HFF-Myc (cell line): ENCODE measurements around the gene ELMO1.

Experiments used
- DNase-seq: peaks from one replicate; pipeline ENCODE4 v3.0.0-alpha.2; 2011; ENCODE audit warnings: low read depth; ENCODE audit errors: extremely low read depth
- H3K4me3 ChIP-seq: replicated peaks from 2 replicates; pipeline ENCODE4 v1.5.1; 2011; ENCODE audit warnings: low read depth, mild to moderate bottlenecking, control low read depth, low read length
- TF ChIP-seq, protein P1 (sequence below): IDR thresholded peaks from 2 replicates; pipeline ENCODE4 v1.5.1; 2012; ENCODE audit warnings: mild to moderate bottlenecking, low read depth, low read length, control low read depth; ENCODE audit errors: missing control alignments

Gene ELMO1

DNA sequence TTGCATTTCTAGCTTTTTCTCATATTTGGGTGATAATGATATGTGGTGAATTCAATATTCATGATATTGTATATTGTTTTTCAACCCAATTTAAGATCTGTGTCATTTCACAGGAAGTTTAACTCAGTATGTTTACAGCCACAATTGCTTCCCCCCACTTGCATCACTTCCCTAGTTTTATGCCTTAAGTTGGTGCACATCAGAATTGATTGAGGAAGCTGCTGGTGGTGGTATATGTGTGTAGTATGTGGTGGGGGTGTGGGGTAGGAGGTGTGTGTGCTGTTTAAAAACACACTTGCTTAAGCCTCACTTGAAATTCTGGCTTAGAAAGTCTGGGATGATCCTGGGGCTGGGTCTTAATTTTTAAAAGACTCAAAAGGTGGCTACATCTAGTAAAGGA is 479.3 kb downstream of the ELMO1 start:
- no peak overlapping the region for H3K4me3 ChIP-seq
- TF ChIP-seq, protein P1, sequence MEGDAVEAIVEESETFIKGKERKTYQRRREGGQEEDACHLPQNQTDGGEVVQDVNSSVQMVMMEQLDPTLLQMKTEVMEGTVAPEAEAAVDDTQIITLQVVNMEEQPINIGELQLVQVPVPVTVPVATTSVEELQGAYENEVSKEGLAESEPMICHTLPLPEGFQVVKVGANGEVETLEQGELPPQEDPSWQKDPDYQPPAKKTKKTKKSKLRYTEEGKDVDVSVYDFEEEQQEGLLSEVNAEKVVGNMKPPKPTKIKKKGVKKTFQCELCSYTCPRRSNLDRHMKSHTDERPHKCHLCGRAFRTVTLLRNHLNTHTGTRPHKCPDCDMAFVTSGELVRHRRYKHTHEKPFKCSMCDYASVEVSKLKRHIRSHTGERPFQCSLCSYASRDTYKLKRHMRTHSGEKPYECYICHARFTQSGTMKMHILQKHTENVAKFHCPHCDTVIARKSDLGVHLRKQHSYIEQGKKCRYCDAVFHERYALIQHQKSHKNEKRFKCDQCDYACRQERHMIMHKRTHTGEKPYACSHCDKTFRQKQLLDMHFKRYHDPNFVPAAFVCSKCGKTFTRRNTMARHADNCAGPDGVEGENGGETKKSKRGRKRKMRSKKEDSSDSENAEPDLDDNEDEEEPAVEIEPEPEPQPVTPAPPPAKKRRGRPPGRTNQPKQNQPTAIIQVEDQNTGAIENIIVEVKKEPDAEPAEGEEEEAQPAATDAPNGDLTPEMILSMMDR: no peak
- no peak for DNase-seq

DNA sequence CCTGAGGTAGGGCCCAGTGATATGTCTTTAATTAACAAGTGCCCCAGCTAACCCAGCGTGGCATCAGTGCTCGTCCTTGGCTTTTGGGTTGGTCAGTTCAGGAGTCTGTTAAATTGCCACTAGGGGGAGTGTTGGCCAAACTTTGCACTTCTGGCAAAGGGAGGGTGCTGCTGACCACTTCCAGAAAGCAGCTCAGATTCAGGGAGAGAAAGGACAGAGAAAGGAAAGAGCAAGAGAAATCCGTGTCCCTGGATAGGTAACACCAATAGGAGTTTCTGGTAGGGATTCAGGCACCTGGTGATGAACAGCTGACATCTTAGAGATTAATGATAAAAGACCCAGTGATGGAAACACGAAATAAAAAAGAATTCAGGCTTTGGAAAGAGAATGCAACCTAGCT is 481.3 kb downstream of the ELMO1 start:
- H3K4me3 ChIP-seq: no peak overlapping the region
- peak; percentile 29 for DNase-seq
- TF ChIP-seq, protein P1: peak; percentile 79

- H3K4me3 ChIP-seq: no peak overlapping the region
Measured at GRCh38 chr7:36966636-36967035, 482.0 kb downstream of the ELMO1 start.

GRCh38 chr7:36966039-36966438 is 482.6 kb downstream of the ELMO1 start:
- H3K4me3 ChIP-seq: no peak overlapping the region
- TF ChIP-seq, protein P1: no peak
- DNase-seq: no peak

More at GRCh38 chr7:36966636-36967035, 482.0 kb downstream of the ELMO1 start:
- TF ChIP-seq, protein P1: no peak
- no peak for DNase-seq

- TF ChIP-seq, protein P1: no peak
- H3K4me3 ChIP-seq: no peak overlapping the region
- DNase-seq: no peak
Measured at GRCh38 chr7:36965625-36966024, 483.0 kb downstream of the ELMO1 start.

GRCh38 chr7:36964297-36964696 is 484.4 kb downstream of the ELMO1 start:
- no peak overlapping the region for H3K4me3 ChIP-seq
- TF ChIP-seq, protein P1: no peak
- DNase-seq: no peak

DNA sequence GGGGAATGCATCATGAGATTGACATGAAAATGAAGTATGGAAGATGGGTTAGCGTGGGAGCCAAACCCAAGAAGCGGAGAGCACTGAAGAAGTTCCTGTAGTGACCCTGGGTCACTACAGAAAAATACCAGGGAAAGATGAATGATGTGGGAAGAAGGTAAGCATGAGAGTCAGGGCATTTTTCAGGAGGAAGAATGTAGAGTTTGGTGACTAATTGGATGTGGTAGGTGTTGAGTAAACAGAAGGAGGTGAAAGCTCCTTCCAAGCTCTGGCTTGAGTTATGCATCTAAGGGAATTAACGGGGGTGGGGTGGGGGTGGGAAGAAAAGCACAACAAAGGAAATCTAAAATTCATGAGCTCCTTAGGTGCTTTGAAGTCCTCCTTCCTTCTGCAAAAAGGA is 486.3 kb downstream of the ELMO1 start:
- DNase-seq: no peak
- H3K4me3 ChIP-seq: no peak overlapping the region
- TF ChIP-seq, protein P1: no peak
